HG03025 (cell line): ENCODE data around the gene MATCAP1.

Source experiments
- ATAC-seq: cut with Tn5 transposase; IDR thresholded peaks from one replicate; pipeline ENCODE4 v1.9.1; 2021; ENCODE audit warnings: mild to moderate bottlenecking, moderate library complexity; ENCODE audit not compliant: unreplicated experiment, low FRiP score

The MATCAP1 gene

GRCh38 chr16:67208154-67208896 is 24.6 kb upstream of the MATCAP1 start:
- no peak for ATAC-seq

DNA sequence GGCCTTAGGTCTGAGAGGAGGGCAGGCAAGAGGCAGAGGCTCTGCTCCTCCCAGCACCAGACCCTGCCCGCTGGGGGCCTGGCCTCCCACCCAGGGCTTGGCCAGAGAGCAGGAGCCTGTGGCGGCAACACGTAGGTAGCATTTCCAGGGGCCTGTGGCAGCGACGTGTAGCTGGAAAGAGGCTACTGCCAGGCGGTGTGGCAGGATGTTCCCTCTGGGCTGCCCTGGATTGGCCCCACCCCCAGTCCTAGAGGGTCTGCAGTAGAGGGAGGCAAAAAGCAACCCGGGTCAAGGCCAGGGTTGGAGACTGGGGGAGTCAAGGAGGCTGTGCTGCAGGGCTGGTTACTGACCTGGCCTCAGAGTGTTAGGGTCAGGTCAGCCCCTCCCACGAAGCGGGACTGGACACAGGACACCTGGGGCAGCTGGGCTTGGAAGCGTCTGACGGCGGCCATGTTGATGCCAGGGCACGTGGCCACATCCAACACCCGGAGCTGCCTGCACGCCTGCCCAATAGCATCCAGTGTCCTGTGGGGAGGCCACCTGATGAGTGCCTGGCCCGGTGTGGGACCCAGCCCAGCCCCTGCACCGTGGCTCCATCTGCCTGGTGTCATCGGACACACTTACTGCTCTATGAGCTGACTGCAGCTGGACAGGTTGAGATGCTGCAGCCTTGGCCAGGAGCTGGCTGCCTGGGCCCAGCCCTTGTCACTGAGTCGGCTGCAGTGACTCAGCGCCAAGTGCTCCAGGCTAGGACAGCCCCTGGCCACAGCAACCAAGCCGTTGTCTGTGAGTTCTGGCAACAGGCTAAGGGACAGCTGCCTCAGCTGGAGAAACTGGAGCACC is 23.7 kb upstream of the MATCAP1 start:
- ATAC-seq: no peak

DNA sequence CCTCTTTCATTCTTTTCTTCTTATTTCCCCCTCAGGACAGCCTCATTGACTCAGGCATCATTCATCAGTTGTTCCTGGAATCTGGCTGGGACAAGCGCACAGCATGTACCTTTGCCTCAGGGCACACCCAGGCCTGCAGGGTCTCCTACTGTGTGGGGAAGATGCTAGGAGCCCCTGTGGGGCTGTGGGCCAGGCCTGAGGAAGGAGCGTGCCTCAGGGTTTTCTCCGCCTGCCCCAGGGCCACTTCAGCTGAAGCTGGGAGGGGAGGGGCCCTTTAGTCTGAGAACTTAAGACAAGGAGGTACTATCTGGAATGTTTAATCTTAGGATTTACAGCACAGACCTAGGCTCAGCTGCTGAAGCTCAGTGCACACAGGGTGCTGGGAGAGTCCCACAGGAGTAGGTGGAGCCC is 23.1 kb upstream of the MATCAP1 start:
- no peak for ATAC-seq

DNA sequence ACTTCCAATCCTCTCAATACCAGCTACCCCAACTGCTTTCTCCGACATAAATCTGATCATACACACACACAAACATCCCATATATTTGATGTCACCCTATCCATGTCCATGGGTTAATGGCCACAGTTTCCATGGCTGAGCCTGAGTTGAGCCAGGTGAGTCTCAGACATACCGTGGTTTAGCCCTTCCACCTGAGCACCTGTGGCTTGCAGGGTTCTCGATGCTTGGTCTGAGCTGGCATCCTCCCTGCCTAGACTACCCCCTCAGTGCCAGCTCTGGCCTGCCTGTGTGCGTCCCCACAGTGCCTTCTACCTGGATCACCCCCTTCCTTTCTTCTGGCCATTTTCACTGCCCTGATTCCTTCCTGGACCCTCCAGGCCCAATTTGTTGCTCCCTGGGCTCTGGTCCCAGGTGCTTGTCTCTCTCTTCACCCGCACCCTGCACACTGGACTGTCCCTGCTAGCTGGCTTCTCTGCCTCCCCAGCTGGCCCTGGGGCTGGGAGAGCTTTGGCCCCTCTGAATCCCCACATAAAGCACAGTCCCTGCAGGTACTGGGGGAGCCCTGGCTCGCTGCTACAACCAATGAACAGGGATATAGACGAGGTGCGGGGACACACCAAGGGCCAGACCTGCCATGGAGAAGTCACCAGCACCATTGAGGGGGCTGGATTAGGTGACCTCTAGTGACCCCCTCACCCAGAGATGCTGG is 22.5 kb upstream of the MATCAP1 start:
- ATAC-seq: no peak

DNA sequence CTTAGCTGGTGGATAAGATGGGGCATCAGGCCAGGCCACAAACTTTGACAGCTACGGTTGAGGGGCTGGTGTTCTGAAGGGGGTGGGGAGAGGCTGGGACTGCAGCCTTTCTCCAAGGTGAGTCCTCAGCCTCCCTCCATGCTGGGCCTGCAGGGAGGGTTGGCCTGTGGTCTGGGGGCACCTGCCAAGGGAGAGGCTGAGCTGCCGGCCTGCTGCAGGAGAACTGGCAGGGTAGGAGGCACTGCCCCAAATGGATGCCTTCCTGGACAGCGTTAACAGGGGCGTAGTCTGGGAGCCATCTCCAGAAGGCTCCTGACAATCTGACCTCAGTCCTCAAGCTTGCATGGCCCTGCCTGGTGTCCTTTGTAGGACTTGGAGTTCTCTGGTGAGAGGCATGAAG is 20.3 kb upstream of the MATCAP1 start:
- no peak for ATAC-seq

GRCh38 chr16:67202956-67203493 is 19.3 kb upstream of the MATCAP1 start:
- ATAC-seq: no peak

DNA sequence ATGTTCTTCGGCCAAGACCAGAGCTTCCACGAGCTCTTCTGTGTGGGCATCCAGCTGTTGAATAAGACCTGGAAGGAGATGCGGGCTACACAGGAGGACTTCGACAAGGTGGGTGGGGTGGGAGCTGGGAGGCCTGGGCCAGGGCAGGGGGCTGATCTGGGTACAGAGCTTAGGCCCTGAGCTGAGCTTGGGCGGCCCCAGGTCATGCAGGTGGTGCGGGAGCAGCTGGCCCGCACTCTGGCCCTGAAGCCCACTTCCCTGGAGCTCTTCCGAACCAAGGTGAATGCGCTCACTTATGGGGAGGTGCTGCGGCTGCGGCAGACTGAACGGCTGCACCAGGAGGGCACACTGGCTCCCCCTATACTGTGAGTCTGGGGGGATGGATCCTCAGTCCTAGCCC is 18.7 kb upstream of the MATCAP1 start:
- no peak for ATAC-seq

DNA sequence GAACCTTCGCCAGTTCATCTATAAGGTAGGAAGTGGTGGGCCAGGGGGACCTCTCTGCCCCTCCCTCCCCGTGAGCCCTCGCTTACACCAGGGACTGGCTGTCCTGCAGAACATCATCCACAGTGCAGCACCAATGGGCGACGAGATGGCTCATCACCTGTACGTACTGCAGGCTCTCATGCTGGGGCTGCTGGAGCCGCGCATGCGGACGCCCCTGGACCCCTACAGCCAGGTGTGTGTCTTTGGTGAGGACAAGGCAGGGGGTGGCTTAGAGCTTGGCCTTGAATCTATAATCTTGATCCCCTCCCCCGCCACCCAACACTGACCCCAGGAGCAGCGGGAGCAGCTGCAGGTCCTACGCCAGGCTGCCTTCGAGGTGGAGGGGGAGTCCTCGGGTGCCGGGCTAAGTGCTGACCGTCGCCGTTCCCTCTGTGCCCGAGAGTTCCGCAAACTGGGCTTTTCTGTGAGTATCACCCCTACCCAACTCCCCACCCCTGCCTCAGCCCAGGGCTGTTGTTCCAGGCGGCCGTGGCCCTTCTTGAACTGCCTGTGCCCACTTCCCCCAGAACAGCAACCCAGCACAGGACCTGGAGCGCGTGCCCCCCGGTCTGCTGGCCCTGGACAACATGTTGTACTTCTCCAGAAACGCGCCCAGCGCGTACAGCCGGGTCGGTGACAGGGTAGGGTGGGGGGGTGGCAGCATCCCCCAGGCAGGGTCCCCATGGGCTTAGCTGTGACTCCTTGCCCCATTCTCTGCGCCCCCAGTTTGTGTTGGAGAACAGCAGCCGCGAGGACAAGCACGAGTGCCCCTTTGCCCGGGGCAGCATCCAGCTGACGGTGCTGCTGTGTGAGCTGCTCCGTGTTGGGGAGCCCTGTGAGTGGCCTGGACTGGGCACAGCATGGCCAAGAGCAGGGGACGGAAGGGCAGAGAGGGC is 17.9 kb upstream of the MATCAP1 start:
- ATAC-seq: no peak

DNA sequence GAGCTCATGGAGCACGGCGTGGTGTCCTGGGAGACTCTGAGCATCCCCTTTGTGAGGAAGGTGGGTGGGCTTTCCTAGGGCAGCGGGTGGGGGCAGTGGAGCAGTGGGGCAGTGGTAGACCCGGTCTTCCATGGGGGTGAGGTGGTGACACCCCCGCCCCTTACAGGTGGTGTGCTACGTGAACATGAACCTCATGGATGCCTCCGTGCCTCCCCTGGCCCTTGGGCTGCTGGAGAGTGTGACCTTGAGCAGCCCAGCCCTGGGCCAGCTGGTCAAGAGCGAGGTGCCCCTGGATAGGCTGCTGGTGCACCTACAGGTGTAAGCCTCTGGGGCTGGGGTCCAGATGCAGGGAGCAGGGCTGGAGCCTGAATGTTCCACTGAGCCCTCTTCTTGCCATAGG is 16.7 kb upstream of the MATCAP1 start:
- no peak for ATAC-seq

DNA sequence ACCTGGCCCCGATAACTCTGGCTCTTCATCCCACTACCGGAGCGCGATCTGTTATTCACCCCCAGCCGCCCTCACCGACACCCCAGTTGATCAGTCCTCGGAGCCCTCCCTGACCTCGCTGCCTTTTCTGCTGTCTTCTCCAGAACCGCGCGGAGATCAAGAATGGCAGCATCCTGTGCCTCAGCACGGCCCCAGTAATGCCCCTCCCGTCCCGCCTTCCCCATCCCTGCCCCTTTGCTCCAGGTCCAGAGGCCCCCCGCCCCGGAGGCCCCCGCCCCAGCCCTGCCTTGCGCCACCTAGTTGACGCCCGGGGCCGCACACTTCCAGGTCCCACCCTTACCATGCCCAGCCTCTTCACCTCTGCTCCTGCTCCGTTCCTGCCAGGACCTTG is 16.0 kb upstream of the MATCAP1 start:
- ATAC-seq: no peak

DNA sequence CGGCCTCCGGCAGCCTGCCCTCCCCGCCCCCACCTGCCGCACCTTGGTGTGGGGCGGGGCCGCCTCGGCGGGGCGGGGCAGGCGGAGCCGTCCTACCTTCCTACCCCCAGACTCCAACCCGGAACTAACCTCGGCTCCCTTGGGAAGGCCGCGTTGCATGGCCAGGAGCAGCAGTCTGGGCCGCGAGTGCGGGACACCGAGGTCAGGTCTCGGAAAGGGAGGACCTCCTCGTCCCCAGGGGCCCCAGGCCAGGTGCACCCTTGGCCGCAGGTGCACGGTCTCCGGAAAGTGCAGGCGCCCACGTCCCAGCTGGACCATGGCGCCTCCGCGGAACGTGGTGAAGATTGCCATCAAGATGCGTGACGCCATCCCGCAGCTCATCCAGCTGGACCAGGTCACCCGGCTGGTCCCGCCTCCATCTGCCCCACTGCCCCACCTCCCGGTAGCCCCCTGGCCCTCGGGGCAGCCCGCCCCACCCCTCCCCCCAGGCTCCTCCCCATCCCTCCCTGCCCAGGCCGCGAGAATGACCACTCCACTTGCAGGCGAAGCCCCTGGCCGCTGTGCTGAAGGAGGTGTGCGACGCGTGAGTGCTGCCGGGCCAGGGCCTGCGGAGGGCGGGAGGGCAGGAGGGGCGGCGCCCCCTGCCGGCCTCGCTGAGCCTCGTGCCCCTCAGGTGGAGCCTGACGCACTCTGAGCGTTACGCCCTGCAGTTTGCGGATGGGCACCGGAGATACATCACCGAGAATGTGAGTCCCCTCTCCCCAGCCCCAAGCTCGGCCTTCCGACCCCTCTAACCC is 15.4 kb upstream of the MATCAP1 start, which contains the start of gene ELMO3:
Gene ELMO3, plus strand, starts transcription at position 121 of the 797 bp plus-strand sequence. Its CDS starts 196 bp downstream, at position 317.
- no peak for ATAC-seq

- no peak for ATAC-seq
Observed at GRCh38 chr16:67198238-67198734, 14.5 kb upstream of the MATCAP1 start.

DNA sequence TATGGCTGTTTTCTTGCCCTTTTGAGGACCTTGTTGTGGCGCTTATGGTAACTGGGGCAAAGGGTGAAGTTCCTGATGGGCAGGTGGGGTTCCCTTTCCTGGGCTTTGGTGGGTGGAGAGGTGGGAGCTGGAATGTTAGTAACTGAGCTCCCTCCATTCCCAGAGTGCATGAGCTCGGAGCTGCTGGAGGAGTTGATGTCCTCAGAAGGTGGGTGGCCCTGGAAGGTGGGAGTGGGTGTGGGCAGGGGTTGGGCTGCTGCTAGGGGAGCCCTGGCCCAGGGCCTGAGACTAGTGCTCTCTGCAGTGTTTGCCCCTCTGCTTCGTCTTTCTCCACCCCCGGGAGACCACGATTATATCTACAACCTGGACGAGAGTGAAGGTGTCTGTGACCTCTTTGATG is 13.9 kb upstream of the MATCAP1 start:
- no peak for ATAC-seq

GRCh38 chr16:67196881-67197280 is 13.1 kb upstream of the MATCAP1 start:
- no peak for ATAC-seq

DNA sequence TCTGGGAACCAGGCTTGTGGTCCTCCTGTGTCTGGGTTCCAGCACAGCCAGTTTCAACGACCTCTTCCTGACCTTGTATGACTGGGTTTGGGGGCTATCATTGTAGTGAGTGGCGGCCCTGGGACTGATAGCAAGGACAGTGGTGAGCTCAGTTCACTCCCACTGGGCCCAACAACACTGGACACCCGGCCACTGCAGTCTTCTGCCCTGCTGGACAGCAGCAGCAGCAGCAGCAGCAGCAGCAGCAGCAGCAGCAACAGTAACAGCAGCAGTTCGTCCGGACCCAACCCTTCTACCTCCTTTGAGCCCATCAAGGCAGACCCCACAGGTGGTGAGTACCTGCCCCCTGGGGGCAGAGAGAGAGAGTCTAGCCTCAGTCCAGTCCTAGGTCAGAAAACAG is 11.9 kb upstream of the MATCAP1 start:
- no peak for ATAC-seq

GRCh38 chr16:67194260-67194659 is 10.5 kb upstream of the MATCAP1 start:
- ATAC-seq: no peak

DNA sequence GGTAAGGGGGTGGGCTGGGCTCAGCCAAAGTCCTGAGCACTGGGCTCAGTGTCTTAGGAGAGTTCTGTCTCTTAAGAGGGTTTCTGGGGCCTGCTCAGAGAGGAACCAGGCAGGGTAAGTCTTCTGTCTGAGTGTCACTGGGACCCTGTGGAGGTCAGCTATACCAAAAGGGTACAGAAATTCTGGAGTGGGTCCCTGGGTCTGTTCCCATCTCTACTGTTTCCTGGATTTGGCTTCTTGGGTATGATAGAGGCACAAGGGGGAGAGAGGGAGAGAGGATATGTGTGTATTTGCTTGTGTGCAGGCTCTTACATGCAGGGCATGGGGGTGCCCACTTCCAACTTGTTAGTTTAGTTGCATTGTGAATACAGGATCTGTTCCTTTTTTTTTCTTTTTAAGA is 9.8 kb upstream of the MATCAP1 start:
- no peak for ATAC-seq

DNA sequence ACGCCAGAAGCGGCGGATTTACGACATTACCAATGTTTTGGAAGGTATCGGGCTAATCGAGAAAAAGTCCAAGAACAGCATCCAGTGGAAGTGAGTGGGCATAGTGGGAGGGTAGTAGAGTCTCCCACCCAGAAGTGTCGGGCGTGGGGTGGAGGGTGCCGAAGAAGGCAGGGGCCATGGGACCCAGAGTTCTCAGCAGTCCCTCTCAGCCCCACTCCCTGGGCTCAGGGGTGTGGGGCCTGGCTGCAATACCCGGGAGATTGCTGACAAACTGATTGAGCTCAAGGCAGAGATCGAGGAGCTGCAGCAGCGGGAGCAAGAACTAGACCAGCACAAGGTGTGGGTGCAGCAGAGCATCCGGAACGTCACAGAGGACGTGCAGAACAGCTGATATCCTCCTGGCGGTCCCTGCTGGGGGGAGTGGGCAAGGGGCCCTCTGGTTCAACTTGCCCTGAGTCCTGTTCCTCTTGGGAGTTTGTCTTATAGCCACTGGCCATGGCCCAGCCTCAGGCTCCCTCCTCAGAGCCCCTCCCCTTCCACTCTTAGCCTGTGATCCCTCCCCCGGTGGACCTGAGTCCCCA is 9.1 kb upstream of the MATCAP1 start:
- no peak for ATAC-seq
